SK-N-SH treated with all-trans-retinoic acid at 6 μM for 48 hours (cell line): ENCODE measurements around the gene CERK.

Experiments
- ATAC-seq: fragments of 200-7000 bp; cut with Tn5 transposase; 3 replicates; pipeline ENCODE4 v1.9.1; 2020; ENCODE audit warnings: mild to moderate bottlenecking, moderate library complexity
- ARNTL ChIP-seq: fragments of 450-650 bp; formaldehyde crosslinking; IDR thresholded peaks from 2 replicates; pipeline ENCODE4 v1.5.0; 2020; ENCODE audit warnings: low read depth, mild to moderate bottlenecking, moderate library complexity, borderline replicate concordance
- CREB5 ChIP-seq: fragments of 250-450 bp; sonication (Bioruptor Pico); IDR thresholded peaks from 2 replicates; pipeline ENCODE4 v1.5.1; 2020; ENCODE audit warnings: low read depth, mild to moderate bottlenecking, moderate library complexity
- CSDC2 ChIP-seq: fragments of 250-450 bp; sonication (Bioruptor Pico); IDR thresholded peaks from 2 replicates; pipeline ENCODE4 v1.5.0; 2020; ENCODE audit warnings: mild to moderate bottlenecking, moderate library complexity
- CSRNP3 ChIP-seq: fragments of 250-450 bp; sonication (Bioruptor Pico); IDR thresholded peaks from 2 replicates; pipeline ENCODE4 v1.5.1; 2021; ENCODE audit warnings: mild to moderate bottlenecking, moderate library complexity
- ESRRG ChIP-seq: fragments of 250-450 bp; sonication (Bioruptor Pico); IDR thresholded peaks from 2 replicates; pipeline ENCODE4 v1.6.1; 2021; ENCODE audit warnings: mild to moderate bottlenecking
- GLIS3 ChIP-seq: fragments of 250-450 bp; sonication (Bioruptor Pico); IDR thresholded peaks from 2 replicates; pipeline ENCODE4 v1.5.0; 2020; ENCODE audit warnings: mild to moderate bottlenecking, moderate library complexity
- ISL1 ChIP-seq: fragments of 250-450 bp; sonication (Bioruptor Pico); IDR thresholded peaks from 2 replicates; pipeline ENCODE4 v2.1.2; 2022; ENCODE audit warnings: mild to moderate bottlenecking, moderate library complexity
- OSR1 ChIP-seq: fragments of 250-450 bp; sonication (Bioruptor Pico); IDR thresholded peaks from 2 replicates; pipeline ENCODE4 v1.8.0; 2022; ENCODE audit warnings: moderate library complexity, mild to moderate bottlenecking, inconsistent platforms
- PPARA ChIP-seq: fragments of 250-450 bp; sonication (Bioruptor Pico); IDR thresholded peaks from 2 replicates; pipeline ENCODE4 v1.5.0; 2020; ENCODE audit warnings: mild to moderate bottlenecking, borderline replicate concordance
- RARB ChIP-seq: fragments of 250-450 bp; sonication (Bioruptor Pico); IDR thresholded peaks from 2 replicates; pipeline ENCODE4 v1.8.0; 2021; ENCODE audit warnings: mild to moderate bottlenecking, moderate library complexity
- SNAI2 ChIP-seq: fragments of 250-450 bp; sonication (Bioruptor Pico); IDR thresholded peaks from 2 replicates; pipeline ENCODE4 v1.5.0; 2020; ENCODE audit warnings: mild to moderate bottlenecking, moderate library complexity
- TCF4 ChIP-seq: fragments of 250-450 bp; sonication (Bioruptor Pico); IDR thresholded peaks from 2 replicates; pipeline ENCODE4 v1.8.0; 2021; ENCODE audit warnings: mild to moderate bottlenecking, moderate library complexity, borderline replicate concordance
- TOX ChIP-seq: fragments of 250-450 bp; sonication (Bioruptor Pico); IDR thresholded peaks from 2 replicates; pipeline ENCODE4 v1.8.0; 2021; ENCODE audit warnings: mild to moderate bottlenecking, moderate library complexity, borderline replicate concordance
- ZC3H10 ChIP-seq: fragments of 250-450 bp; sonication (Bioruptor Pico); IDR thresholded peaks from 2 replicates; pipeline ENCODE4 v1.5.1; 2021; ENCODE audit warnings: mild to moderate bottlenecking, moderate library complexity
- ZFP3 ChIP-seq: fragments of 250-450 bp; sonication (Bioruptor Pico); IDR thresholded peaks from 2 replicates; pipeline ENCODE4 v1.5.0; 2020; ENCODE audit warnings: mild to moderate bottlenecking, moderate library complexity
- ZFP30 ChIP-seq: fragments of 450-650 bp; formaldehyde crosslinking; IDR thresholded peaks from 2 replicates; pipeline ENCODE4 v1.5.0; 2022; ENCODE audit warnings: mild to moderate bottlenecking, moderate library complexity
- ZNF70 ChIP-seq: fragments of 450-650 bp; formaldehyde crosslinking; IDR thresholded peaks from 2 replicates; pipeline ENCODE4 v1.5.0; 2020; ENCODE audit warnings: mild to moderate bottlenecking, moderate library complexity
- ZNF8 ChIP-seq: fragments of 450-650 bp; formaldehyde crosslinking; IDR thresholded peaks from 2 replicates; pipeline ENCODE4 v1.5.0; 2020; ENCODE audit warnings: mild to moderate bottlenecking, moderate library complexity
- TF ChIP-seq, protein P1 (sequence below): fragments of 250-450 bp; sonication (Bioruptor Pico); IDR thresholded peaks from 2 replicates; pipeline ENCODE4 v1.8.0; 2021; ENCODE audit warnings: low read depth, mild to moderate bottlenecking, moderate library complexity, borderline replicate concordance
- TF ChIP-seq, protein P2 (sequence below): fragments of 250-450 bp; sonication (Bioruptor Pico); IDR thresholded peaks from 2 replicates; pipeline ENCODE4 v1.8.0; 2020; ENCODE audit warnings: mild to moderate bottlenecking, moderate library complexity, borderline replicate concordance
- TF ChIP-seq, protein P3 (sequence below): fragments of 250-450 bp; sonication (Bioruptor Pico); IDR thresholded peaks from 2 replicates; pipeline ENCODE4 v1.5.0; 2020; ENCODE audit warnings: mild to moderate bottlenecking, moderate library complexity

Gene CERK

DNA sequence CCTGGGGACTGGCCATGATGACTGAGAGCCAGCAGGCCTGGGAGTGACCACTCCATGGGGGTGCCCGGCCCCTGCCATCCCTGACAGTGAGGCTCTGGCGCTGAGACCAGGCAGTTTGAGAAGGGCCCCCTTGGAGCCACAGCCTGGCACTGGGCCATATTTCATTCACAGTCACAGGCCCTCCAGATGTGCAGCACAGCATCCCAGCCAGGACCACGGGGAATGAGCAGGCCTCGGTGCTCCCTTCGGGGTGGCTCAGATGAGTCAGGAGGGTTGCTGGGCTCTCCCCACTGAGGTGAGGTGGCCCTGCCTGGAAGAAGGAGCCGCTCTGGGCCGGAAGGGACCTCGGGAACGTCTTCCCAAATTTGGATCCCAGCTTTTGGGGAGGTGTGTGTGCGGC lies 64.8 kb downstream of the CERK start:
- no peak for ATAC-seq

GRCh38 chr22:46672731-46673130 lies 65.3 kb downstream of the CERK start:
- ATAC-seq: no peak
- TF ChIP-seq CREB5 (no peak), TOX (CRISPR knock-in tag) (no peak)
- TF ChIP-seq, protein P1, sequence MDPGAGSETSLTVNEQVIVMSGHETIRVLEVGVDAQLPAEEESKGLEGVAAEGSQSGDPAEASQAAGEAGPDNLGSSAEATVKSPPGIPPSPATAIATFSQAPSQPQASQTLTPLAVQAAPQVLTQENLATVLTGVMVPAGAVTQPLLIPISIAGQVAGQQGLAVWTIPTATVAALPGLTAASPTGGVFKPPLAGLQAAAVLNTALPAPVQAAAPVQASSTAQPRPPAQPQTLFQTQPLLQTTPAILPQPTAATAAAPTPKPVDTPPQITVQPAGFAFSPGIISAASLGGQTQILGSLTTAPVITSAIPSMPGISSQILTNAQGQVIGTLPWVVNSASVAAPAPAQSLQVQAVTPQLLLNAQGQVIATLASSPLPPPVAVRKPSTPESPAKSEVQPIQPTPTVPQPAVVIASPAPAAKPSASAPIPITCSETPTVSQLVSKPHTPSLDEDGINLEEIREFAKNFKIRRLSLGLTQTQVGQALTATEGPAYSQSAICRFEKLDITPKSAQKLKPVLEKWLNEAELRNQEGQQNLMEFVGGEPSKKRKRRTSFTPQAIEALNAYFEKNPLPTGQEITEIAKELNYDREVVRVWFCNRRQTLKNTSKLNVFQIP (CRISPR knock-in tag): no peak

More for the DNA sequence above, 64.8 kb downstream of the CERK start:
- TF ChIP-seq ZFP30 (CRISPR knock-in tag): no peak
- no peak for TF ChIP-seq ARNTL
- TF ChIP-seq TOX (CRISPR knock-in tag): no peak

DNA sequence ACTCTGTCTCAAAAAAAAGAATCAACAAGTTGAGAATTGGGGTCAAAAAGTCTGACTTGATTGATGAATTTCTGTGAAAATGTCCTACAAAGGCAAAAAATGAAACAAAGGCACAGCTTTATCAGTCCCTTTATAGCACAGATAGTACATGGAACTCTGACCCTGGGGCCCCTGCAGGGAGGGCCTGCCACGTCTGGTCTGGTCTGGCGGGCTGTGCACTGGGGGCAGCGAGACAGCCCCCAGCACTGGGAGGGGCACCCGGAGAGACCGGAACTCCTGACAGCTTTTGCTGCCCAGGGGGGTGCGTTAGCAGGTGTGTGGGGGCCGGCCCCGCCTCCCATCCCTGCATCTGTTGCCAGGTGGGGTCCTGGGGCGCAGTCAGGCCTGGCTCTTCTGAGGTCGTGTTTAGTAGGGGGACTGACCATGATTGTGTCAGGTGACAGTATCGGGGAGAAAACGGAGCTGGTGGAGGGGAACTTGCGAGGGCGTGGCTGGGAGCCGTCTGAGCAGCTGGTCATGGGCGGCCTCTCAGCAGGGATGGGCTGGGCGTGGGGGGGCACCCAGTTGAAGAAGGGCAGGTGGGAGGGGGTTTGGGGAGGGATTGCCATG lies 66.1 kb downstream of the CERK start:
- no peak for TF ChIP-seq CSDC2 (CRISPR knock-in tag)
- no peak for TF ChIP-seq OSR1
- no peak for TF ChIP-seq RARB (CRISPR knock-in tag)
- TF ChIP-seq TCF4: no peak
- no peak for TF ChIP-seq TOX (CRISPR knock-in tag)
- no peak for TF ChIP-seq GLIS3 (CRISPR knock-in tag)
- no peak for TF ChIP-seq ZNF70 (CRISPR knock-in tag)
- no peak for TF ChIP-seq ZFP3
- TF ChIP-seq ESRRG (CRISPR knock-in tag): no peak
- TF ChIP-seq PPARA: no peak
- no peak for TF ChIP-seq CSRNP3 (CRISPR knock-in tag)
- no peak for TF ChIP-seq ZC3H10
- no peak for TF ChIP-seq ZNF8 (CRISPR knock-in tag)
- ATAC-seq: no peak

DNA sequence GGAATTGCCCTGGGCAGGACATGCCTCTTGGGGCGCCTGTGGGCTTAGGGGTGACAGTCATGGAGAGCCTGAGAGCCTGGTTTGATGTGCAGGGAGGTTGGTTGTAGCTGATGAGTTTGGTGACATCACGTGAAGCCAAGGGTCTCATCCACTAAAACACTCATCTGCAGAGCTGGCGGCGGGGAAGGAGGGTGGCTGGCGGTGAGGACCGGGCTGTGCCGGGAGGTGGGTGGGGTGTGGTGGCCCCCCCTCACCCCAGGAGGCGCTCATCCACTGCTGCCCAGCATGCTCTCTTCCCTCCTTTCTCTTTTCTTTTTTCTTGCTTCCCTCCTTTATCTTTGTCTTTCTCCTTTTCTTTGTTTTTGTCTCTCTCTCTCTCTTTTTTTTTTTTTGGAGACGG lies 68.9 kb downstream of the CERK start:
- TF ChIP-seq, protein P2, sequence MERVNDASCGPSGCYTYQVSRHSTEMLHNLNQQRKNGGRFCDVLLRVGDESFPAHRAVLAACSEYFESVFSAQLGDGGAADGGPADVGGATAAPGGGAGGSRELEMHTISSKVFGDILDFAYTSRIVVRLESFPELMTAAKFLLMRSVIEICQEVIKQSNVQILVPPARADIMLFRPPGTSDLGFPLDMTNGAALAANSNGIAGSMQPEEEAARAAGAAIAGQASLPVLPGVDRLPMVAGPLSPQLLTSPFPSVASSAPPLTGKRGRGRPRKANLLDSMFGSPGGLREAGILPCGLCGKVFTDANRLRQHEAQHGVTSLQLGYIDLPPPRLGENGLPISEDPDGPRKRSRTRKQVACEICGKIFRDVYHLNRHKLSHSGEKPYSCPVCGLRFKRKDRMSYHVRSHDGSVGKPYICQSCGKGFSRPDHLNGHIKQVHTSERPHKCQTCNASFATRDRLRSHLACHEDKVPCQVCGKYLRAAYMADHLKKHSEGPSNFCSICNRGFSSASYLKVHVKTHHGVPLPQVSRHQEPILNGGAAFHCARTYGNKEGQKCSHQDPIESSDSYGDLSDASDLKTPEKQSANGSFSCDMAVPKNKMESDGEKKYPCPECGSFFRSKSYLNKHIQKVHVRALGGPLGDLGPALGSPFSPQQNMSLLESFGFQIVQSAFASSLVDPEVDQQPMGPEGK (CRISPR knock-in tag): no peak
- ATAC-seq: no peak

DNA sequence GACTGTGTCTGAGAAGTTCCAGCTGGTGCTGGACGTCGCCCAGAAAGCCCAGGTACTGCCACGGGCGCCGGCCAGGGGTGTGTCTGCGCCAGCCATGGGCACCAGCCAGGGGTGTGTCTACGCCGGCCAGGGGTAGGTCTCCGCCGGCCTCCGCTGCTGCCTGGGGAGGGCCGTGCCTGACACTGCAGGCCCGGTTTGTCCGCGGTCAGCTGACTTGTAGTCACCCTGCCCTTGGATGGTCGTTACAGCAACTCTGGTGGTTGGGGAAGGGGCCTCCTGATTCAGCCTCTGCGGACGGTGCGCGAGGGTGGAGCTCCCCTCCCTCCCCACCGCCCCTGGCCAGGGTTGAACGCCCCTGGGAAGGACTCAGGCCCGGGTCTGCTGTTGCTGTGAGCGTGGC lies 69.9 kb downstream of the CERK start:
- no peak for TF ChIP-seq CSRNP3 (CRISPR knock-in tag)
- TF ChIP-seq CREB5: no peak
- no peak for TF ChIP-seq SNAI2 (CRISPR knock-in tag)
- TF ChIP-seq PPARA: no peak
- TF ChIP-seq OSR1: no peak
- no peak for TF ChIP-seq ZC3H10
- no peak for TF ChIP-seq ARNTL
- TF ChIP-seq ZFP30 (CRISPR knock-in tag): no peak
- TF ChIP-seq CSDC2 (CRISPR knock-in tag): no peak
- no peak for TF ChIP-seq TCF4
- no peak for TF ChIP-seq GLIS3 (CRISPR knock-in tag)
- no peak for TF ChIP-seq ZFP3
- TF ChIP-seq TOX (CRISPR knock-in tag): no peak
- TF ChIP-seq, protein P3, sequence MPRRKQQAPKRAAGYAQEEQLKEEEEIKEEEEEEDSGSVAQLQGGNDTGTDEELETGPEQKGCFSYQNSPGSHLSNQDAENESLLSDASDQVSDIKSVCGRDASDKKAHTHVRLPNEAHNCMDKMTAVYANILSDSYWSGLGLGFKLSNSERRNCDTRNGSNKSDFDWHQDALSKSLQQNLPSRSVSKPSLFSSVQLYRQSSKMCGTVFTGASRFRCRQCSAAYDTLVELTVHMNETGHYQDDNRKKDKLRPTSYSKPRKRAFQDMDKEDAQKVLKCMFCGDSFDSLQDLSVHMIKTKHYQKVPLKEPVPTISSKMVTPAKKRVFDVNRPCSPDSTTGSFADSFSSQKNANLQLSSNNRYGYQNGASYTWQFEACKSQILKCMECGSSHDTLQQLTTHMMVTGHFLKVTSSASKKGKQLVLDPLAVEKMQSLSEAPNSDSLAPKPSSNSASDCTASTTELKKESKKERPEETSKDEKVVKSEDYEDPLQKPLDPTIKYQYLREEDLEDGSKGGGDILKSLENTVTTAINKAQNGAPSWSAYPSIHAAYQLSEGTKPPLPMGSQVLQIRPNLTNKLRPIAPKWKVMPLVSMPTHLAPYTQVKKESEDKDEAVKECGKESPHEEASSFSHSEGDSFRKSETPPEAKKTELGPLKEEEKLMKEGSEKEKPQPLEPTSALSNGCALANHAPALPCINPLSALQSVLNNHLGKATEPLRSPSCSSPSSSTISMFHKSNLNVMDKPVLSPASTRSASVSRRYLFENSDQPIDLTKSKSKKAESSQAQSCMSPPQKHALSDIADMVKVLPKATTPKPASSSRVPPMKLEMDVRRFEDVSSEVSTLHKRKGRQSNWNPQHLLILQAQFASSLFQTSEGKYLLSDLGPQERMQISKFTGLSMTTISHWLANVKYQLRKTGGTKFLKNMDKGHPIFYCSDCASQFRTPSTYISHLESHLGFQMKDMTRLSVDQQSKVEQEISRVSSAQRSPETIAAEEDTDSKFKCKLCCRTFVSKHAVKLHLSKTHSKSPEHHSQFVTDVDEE (CRISPR knock-in tag): no peak
- no peak for TF ChIP-seq ISL1 (CRISPR knock-in tag)
- TF ChIP-seq RARB (CRISPR knock-in tag): no peak
- no peak for TF ChIP-seq ESRRG (CRISPR knock-in tag)
- no peak for TF ChIP-seq ZNF70 (CRISPR knock-in tag)
- TF ChIP-seq ZNF8 (CRISPR knock-in tag): no peak
- ATAC-seq: no peak
